Tibial nerve (tissue), 4 donors: ENCODE data around the gene CD9.

Source experiments
- CTCF ChIP-seq, 5 experiments: fragments of 200-600 bp in 3 of 5; fragments of 450-650 bp in 2 of 5; sonication (generic) in 3 of 5; IDR thresholded peaks; one replicate each; pipeline ENCODE4 v1.5.1; 2016 to 2019; ENCODE audit warnings: antibody characterized with exemption in 5 of 5, mild to moderate bottlenecking in 3 of 5, moderate library complexity in 2 of 5
- EP300 ChIP-seq, 2 donors: sonication (generic); formaldehyde crosslinking; IDR thresholded peaks; one replicate each; pipeline ENCODE4 v1.6.1; 2017; ENCODE audit warnings: antibody characterized with exemption in 2 of 2, mild to moderate bottlenecking in 1 of 2
- POLR2A ChIP-seq, 2 donors: fragments of 450-650 bp; IDR thresholded peaks; one replicate each; pipeline ENCODE4 v1.6.1; 2017; ENCODE audit warnings: antibody characterized with exemption in 2 of 2, mild to moderate bottlenecking in 2 of 2, moderate library complexity in 2 of 2

- TF ChIP-seq CTCF (IDR thresholded peaks at IDR 0.05) (no peak), POLR2A (IDR thresholded peaks at IDR 0.05) (no peak), EP300 (IDR thresholded peaks at IDR 0.05) (no peak)
Measured at GRCh38 chr12:6198556-6198955, 1.6 kb upstream of the CD9 start.
